GM06990 (cell line): ENCODE data around the gene MUC12.

Experiments used
- DNase-seq: peaks from one replicate; pipeline ENCODE4 v3.0.0-alpha.2; 2011; ENCODE audit not compliant: insufficient read length; ENCODE audit errors: extremely low read depth
- H3K27me3 ChIP-seq: replicated peaks from 2 replicates; pipeline ENCODE4 v1.6.0; 2011; ENCODE audit warnings: low read length; ENCODE audit not compliant: control insufficient read depth, insufficient read depth
- H3K36me3 ChIP-seq: 2 replicates; pipeline ENCODE4 v1.5.1; 2011; ENCODE audit warnings: low read length; ENCODE audit not compliant: control insufficient read depth, insufficient read depth
- H3K4me3 ChIP-seq: replicated peaks from 2 replicates; pipeline ENCODE4 v1.5.1; 2011; ENCODE audit warnings: low read depth, mild to moderate bottlenecking, control low read depth, low read length
- TF ChIP-seq, protein P1 (sequence below): IDR thresholded peaks from 2 replicates; pipeline ENCODE4 v1.5.1; 2011; ENCODE audit warnings: low read length, control low read depth, mild to moderate bottlenecking, inconsistent platforms; ENCODE audit not compliant: insufficient read depth, poor library complexity, severe bottlenecking

Gene MUC12

GRCh38 chr7:100942045-100942774, 27.2 kb upstream of the MUC12 start:
- no peak overlapping the region for H3K4me3 ChIP-seq
- no peaks in the 10 kb centered on the region for H3K36me3 ChIP-seq
- no peak for DNase-seq
- TF ChIP-seq, protein P1, sequence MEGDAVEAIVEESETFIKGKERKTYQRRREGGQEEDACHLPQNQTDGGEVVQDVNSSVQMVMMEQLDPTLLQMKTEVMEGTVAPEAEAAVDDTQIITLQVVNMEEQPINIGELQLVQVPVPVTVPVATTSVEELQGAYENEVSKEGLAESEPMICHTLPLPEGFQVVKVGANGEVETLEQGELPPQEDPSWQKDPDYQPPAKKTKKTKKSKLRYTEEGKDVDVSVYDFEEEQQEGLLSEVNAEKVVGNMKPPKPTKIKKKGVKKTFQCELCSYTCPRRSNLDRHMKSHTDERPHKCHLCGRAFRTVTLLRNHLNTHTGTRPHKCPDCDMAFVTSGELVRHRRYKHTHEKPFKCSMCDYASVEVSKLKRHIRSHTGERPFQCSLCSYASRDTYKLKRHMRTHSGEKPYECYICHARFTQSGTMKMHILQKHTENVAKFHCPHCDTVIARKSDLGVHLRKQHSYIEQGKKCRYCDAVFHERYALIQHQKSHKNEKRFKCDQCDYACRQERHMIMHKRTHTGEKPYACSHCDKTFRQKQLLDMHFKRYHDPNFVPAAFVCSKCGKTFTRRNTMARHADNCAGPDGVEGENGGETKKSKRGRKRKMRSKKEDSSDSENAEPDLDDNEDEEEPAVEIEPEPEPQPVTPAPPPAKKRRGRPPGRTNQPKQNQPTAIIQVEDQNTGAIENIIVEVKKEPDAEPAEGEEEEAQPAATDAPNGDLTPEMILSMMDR: no peak
- H3K27me3 ChIP-seq: no peaks in the 10 kb centered on the region

DNA sequence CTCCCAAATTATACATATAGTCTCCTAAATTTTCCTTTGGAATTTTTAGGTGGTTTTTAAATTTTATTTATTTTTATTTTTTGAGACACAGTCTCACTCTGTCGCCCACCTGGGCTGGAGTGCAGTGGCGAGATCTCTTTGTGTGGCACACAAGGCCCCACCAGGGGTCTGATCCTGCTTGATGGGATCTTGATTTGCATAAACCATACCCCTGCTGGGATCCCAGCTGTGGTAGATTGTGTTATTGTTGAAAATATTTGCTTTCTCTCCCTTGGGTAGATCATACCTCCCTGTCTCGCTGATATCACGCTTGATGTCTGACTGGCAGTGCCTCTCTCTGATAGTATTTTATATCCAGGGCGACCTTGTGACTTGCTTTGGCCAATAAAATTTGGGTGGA, 25.7 kb upstream of the MUC12 start:
- Histone ChIP-seq H3K27me3 (no peaks in the 10 kb centered on the region), H3K4me3 (no peak overlapping the region), H3K36me3 (no peaks in the 10 kb centered on the region)
- DNase-seq: no peak
- TF ChIP-seq, protein P1: no peak

DNA sequence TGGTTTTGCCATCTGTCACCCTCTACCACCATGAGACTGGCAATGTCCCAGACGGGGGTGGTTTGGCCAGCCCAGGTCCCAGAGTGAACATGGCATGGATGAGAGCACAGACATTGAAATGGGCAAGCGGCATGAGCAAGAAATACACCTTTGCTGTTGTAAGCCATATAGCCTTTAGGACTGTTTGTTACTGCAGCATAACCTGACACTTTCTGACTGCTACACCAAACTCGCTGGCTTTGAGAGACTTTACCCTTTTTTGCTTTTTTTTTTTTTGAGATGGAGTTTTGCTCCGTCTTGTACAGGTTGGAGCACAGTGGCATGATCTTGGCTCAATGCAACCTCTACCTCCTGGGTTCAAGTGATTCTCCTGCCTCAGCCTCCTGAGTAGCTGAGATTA, 25.2 kb upstream of the MUC12 start:
- TF ChIP-seq, protein P1: no peak
- Histone ChIP-seq H3K27me3 (no peaks in the 10 kb centered on the region; the same call in 1 of the 2 replicates), H3K4me3 (no peak overlapping the region), H3K36me3 (no peaks in the 10 kb centered on the region)
- DNase-seq: no peak

DNA sequence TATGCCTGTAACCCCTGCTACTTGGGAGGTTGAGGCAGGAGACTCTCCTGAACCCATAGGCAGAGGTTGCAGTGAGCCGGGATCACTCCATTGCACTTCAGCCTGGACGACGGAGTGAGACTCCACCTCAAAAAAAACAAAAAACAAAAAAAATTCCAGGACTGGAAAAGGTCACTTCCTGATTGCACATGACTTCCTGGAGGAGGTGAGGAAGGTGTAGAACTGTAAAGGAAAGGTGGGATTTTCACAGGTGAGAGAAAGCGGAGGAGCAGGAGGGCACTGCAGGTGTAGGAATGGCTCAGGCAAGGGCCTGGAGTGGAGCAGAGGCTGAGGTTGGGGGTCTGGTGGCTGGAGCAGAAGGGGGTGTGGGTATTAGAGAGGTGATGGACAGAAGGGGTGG, 23.3 kb upstream of the MUC12 start:
- TF ChIP-seq, protein P1: no peak
- H3K36me3 ChIP-seq: no peaks in the 10 kb centered on the region
- no peak for DNase-seq
- H3K27me3 ChIP-seq: peaks cover 3% of the 10 kb centered on the region
- no peak overlapping the region for H3K4me3 ChIP-seq

- TF ChIP-seq, protein P1: no peak
- Histone ChIP-seq H3K27me3 (peaks cover 3% of the 10 kb centered on the region), H3K36me3 (no peaks in the 10 kb centered on the region), H3K4me3 (no peak overlapping the region)
- no peak for DNase-seq
These were observed 22.5 kb upstream of the MUC12 start for GRCh38 chr7:100946766-100947365.

GRCh38 chr7:100947792-100948191, 21.6 kb upstream of the MUC12 start:
- no peak for DNase-seq
- Histone ChIP-seq H3K4me3 (no peak overlapping the region), H3K36me3 (no peaks in the 10 kb centered on the region), H3K27me3 (peaks cover 3% of the 10 kb centered on the region)
- TF ChIP-seq, protein P1: no peak
